Thyroid gland (tissue), 4 donors: Measurements from ENCODE around the gene ACKR3. TPM values are rescaled to one million over a fixed set of nuclear protein-coding genes. Genes with fewer than 3 reads are reported as not detected.

ENCODE experiments used
- DNase-seq, 2 donors: peaks; one replicate each; pipeline ENCODE4 v3.0.0-alpha.2; 2019
- H3K27ac ChIP-seq, 3 donors: fragments of 200-600 bp; sonication (generic); 1 replicate in 2 of 3; 2 replicates in 1 of 3; pipeline ENCODE4 v1.5.1; 2016 to 2019; ENCODE audit warnings: mild to moderate bottlenecking in 1 of 3, moderate library complexity in 1 of 3
- H3K27me3 ChIP-seq: fragments of 200-600 bp; sonication (generic); one replicate; pipeline ENCODE4 v1.5.1; 2019
- H3K36me3 ChIP-seq, 2 donors: fragments of 200-600 bp; sonication (generic); one replicate each; pipeline ENCODE4 v1.5.1; 2016 to 2019
- H3K4me1 ChIP-seq, 2 donors: fragments of 200-600 bp; sonication (generic); one replicate each; pipeline ENCODE4 v1.5.1; 2017 to 2019
- H3K4me3 ChIP-seq, 3 donors: fragments of 200-600 bp; sonication (generic); replicated peaks in 1 of 3; 1 replicate in 2 of 3; 2 replicates in 1 of 3; pipeline ENCODE4 v1.5.1; 2016; ENCODE audit warnings: mild to moderate bottlenecking in 1 of 3
- H3K9me3 ChIP-seq: fragments of 200-600 bp; sonication (generic); one replicate; pipeline ENCODE4 v1.5.1; 2017
- POLR2A ChIP-seq, 2 donors: fragments of 450-650 bp; IDR thresholded peaks; one replicate each; pipeline ENCODE4 v1.6.1; 2017; ENCODE audit warnings: antibody characterized with exemption in 2 of 2, mild to moderate bottlenecking in 2 of 2, moderate library complexity in 1 of 2
- WGBS, 2 donors: methylation state at CpG; one replicate each; pipeline ENCODE4 v1.1.5; 2017; 5-methylcytosine and 5-hydroxymethylcytosine counted together
- intact Hi-C: fragments of 100-400 bp; cut with DNase I; formaldehyde crosslinking; loops from one replicate; pipeline ENCODE4 v1.15.1; 2023
- total RNA-seq, 4 donors: library from RNA; depleted of rRNA; stranded (reverse); fragments of >200 nt; gene quantifications; one replicate each; pipeline ENCODE4 v1.2.3, GENCODE V29; 2016
- TF ChIP-seq, protein P1 (sequence below), 6 experiments: fragments of 200-600 bp in 3 of 6; fragments of 450-650 bp in 3 of 6; sonication (generic) in 3 of 6; IDR thresholded peaks; one replicate each; pipeline ENCODE4 v1.5.1; 2016 to 2019; ENCODE audit warnings: antibody characterized with exemption in 6 of 6, mild to moderate bottlenecking in 2 of 6, inconsistent platforms in 1 of 6, moderate library complexity in 1 of 6

ACKR3 gene
- total RNA-seq, 4 donors from 2014 or later, result 32.2 to 68.5 (median 54.8) TPM

DNA sequence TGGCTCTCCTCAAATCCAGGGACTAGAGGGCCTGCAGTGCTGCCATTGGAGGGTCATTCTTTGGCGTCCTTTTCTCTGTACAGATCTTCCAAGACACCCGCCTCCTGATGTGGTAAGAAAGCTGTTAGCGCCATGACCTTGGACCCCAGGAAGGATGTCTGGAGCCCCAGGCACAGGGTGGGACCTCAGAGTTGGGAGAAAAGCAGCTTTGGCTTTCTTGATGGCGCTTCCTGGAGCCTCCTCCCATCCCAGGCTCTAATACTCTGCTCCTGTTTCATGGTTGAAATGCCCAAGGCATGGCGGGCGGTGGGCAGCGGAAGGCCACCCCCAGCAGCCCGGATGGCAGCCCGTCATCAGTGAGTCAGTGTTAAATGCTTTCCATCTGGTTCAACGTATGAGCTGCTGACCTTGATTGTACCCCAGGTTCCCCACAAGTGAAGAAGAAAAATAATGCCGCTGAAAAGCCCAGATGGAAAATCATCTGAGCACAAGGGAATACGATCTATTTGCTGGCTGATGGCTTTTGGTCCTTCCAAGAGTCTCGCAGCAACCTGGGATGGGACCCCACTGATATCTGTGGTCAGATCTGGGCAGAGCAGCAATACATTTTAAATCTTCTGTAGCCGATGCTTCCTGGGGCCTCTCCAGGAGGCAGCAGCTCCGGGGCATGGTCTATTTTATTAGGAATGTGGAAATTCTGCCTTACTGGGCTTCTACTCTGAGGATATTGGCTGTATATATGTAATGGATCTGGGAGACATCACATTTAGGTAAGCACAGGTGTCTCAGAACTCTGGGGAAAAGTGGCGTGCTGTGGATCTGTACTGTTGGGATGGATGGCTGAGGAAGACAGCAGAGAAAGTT lies 15.1 kb downstream of the ACKR3 start:
- H3K36me3 ChIP-seq, result peaks cover 24 to 26% of the 10 kb centered on the region in 2 donors
- no peaks in the 10 kb centered on the region for H3K27me3 ChIP-seq
- TF ChIP-seq, protein P1, sequence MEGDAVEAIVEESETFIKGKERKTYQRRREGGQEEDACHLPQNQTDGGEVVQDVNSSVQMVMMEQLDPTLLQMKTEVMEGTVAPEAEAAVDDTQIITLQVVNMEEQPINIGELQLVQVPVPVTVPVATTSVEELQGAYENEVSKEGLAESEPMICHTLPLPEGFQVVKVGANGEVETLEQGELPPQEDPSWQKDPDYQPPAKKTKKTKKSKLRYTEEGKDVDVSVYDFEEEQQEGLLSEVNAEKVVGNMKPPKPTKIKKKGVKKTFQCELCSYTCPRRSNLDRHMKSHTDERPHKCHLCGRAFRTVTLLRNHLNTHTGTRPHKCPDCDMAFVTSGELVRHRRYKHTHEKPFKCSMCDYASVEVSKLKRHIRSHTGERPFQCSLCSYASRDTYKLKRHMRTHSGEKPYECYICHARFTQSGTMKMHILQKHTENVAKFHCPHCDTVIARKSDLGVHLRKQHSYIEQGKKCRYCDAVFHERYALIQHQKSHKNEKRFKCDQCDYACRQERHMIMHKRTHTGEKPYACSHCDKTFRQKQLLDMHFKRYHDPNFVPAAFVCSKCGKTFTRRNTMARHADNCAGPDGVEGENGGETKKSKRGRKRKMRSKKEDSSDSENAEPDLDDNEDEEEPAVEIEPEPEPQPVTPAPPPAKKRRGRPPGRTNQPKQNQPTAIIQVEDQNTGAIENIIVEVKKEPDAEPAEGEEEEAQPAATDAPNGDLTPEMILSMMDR (IDR thresholded peaks at IDR 0.05), result no peak
- TF ChIP-seq POLR2A (IDR thresholded peaks at IDR 0.05), result no peak
- DNase-seq, result no peak
- intact Hi-C loops, result no loop called here
- 93 to 95% methylated on average over 16 of the region's 16 CpGs for WGBS, 2 donors
- peaks cover 3 to 4% of the 10 kb centered on the region in 2 donors for H3K4me1 ChIP-seq
- H3K27ac ChIP-seq, result no peak overlapping the region
- no peaks in the 10 kb centered on the region for H3K9me3 ChIP-seq
- no peak overlapping the region for H3K4me3 ChIP-seq

DNA sequence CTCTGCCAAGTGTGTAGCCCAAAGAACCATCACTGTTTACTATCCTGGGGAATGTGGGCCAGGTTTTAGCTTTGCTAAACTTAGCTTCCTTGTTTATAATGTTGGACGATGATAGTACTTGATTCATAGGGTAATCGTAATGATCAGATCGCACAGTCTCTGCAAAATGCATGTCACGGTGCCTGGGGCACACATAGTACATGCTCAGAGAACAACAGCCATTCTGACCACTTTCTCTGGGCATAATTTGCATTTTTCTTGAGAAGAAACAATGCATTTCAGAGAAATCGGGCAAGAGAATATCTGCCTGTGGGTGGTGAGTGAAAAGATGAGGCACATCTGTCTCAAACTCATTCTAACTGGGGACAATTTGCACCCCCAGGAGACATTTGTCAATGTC lies 16.3 kb downstream of the ACKR3 start:
- no peak for DNase-seq
- H3K9me3 ChIP-seq, result no peaks in the 10 kb centered on the region
- H3K4me1 ChIP-seq, result no peaks in the 10 kb centered on the region
- no peak overlapping the region for H3K4me3 ChIP-seq
- H3K27ac ChIP-seq, result no peak overlapping the region
- no peaks in the 10 kb centered on the region for H3K27me3 ChIP-seq
- peaks cover 16 to 19% of the 10 kb centered on the region in 2 donors for H3K36me3 ChIP-seq
- intact Hi-C loops, result no loop called here
- TF ChIP-seq, protein P1 (IDR thresholded peaks at IDR 0.05), result no peak
- TF ChIP-seq POLR2A (IDR thresholded peaks at IDR 0.05), result no peak
- WGBS, 2 donors, result 94% methylated on average over 5 of the region's 5 CpGs

DNA sequence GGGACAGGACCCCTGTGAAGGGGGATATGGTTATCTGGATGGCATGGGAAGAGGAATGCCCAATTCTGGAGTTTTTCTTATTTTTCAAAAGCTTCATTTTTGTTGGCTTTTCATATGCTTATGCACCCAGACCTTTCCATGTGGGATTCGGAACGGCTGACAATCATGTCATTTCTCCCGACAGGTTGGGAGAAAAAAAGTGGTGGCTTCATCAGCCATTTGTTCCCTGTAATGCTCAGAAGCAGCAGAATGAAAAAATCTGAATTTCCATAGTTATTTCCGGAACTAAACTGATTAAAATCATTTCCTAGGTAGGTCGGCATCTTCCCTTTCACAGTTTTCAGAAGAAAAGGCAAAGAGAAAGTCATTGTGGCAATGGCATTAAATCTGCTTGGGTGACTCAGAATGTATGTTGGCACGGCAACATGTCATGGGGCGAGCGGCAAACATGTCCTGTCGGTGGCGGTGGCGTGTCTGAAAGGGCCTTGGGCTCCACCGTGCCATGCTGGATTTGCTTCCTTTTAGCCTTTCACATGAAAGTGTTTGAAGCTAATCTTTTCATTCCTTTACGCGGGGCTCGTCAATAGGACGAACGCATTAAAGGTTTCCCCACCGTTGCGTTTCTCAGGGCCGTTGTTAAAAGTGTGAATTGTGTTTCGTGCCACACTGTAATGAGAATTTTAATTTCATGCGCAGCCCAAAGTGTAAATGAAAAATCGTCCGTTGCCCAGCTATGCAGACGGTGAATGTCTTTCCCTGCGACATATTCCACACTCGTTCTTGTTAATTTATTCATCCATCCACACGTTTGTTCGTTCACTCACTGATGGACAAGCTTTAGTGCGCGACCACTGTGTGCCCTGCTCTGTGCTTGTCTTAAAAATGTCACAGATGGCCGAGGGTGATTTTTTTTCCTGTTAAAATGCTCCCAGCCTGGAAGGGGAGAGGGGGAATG lies 18.5 kb downstream of the ACKR3 start:
- 94 to 95% methylated on average over 32 of the region's 32 CpGs for WGBS, 2 donors
- H3K9me3 ChIP-seq, result no peaks in the 10 kb centered on the region

DNA sequence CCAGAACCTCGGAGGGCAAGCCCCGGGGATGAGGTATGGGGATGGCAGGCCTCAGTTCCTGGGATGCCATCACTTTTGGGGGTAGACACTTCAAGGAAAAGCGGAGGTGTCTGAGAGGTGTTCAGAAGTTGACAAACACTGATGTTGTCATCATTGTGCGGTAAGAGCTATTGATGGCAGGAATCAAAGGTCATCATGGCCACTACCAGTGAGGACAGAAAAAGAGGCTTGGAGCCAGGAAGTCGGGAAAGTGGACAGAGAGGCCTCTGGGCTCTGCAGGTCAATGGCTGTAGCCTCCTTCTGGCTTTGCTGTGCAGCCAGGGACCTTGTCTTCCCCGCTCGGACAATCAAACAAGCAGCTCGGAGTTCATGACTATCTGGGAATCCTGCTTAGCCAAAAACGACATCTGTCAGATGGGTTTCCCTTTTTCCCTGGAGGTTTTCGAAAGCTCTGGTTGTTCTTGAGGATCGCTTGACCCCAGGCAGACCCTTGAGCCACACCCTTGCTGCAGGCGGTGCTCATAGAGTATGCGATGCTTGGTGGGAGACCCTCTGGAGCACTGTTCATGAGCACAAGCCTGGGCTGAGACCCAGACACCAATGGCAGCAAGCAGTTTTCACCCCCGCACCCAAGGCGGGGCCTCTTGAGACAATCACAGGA lies 19.4 kb downstream of the ACKR3 start:
- Histone ChIP-seq H3K36me3 (no peaks in the 10 kb centered on the region), H3K4me3 (no peak overlapping the region), H3K27me3 (no peaks in the 10 kb centered on the region), H3K4me1 (peaks cover 4 to 7% of the 10 kb centered on the region in 2 donors), H3K27ac (no peak overlapping the region), H3K9me3 (no peaks in the 10 kb centered on the region)
- 93% methylated on average over 15 of the region's 15 CpGs for WGBS, 2 donors
- no peak for DNase-seq
- TF ChIP-seq, protein P1 (IDR thresholded peaks at IDR 0.05), result no peak
- no peak for TF ChIP-seq POLR2A (IDR thresholded peaks at IDR 0.05)
- intact Hi-C loops, result no loop called here

More for the DNA sequence above, 18.5 kb downstream of the ACKR3 start:
- no peak for DNase-seq
- Histone ChIP-seq H3K27ac (no peak overlapping the region), H3K4me3 (no peak overlapping the region), H3K4me1 (peaks cover 4 to 7% of the 10 kb centered on the region in 2 donors), H3K27me3 (no peaks in the 10 kb centered on the region), H3K36me3 (peaks cover under 1 to 3% of the 10 kb centered on the region in 2 donors)
- intact Hi-C loops, result no loop called here
- TF ChIP-seq POLR2A (IDR thresholded peaks at IDR 0.05), result no peak
- TF ChIP-seq, protein P1 (IDR thresholded peaks at IDR 0.05), result no peak
